Left lung (tissue), 10 donors: ENCODE data around the gene KRT77. TPM values are rescaled to one million over a fixed set of nuclear protein-coding genes. Genes with fewer than 3 reads are reported as not detected.

Source experiments
- ATAC-seq: fragments of 200-7000 bp; cut with Tn5 transposase; one replicate; pipeline ENCODE4 v1.9.1; 2020; ENCODE audit warnings: moderate library complexity
- DNase-seq, 4 donors: peaks; one replicate each; pipeline ENCODE4 v3.0.0-alpha.2; 2013 to 2020
- H3K27ac ChIP-seq, 2 donors: fragments of 200-600 bp; sonication (generic) in 1 of 2; one replicate each; pipeline versions ENCODE4 v1.5.0 to v1.8.0; 2020 to 2021
- H3K27me3 ChIP-seq, 2 donors: fragments of 200-600 bp; sonication (generic) in 1 of 2; one replicate each; pipeline versions ENCODE4 v1.5.0 to v1.8.0; 2020 to 2021
- H3K36me3 ChIP-seq, 2 donors: fragments of 200-600 bp; sonication (generic) in 1 of 2; one replicate each; pipeline versions ENCODE4 v1.5.0 to v1.8.0; 2020 to 2021
- H3K4me1 ChIP-seq, 2 donors: fragments of 200-600 bp; one replicate each; pipeline ENCODE4 v1.8.0; 2021
- H3K4me3 ChIP-seq, 2 donors: fragments of 200-600 bp; sonication (generic) in 1 of 2; one replicate each; pipeline versions ENCODE4 v1.5.0 to v1.8.0; 2020 to 2021; ENCODE audit warnings: mild to moderate bottlenecking in 1 of 2
- H3K9me3 ChIP-seq, 2 donors: fragments of 200-600 bp; sonication (generic) in 1 of 2; one replicate each; pipeline versions ENCODE4 v1.5.0 to v1.8.0; 2020 to 2021
- CTCF ChIP-seq, 2 donors: fragments of 200-600 bp; sonication (generic) in 1 of 2; IDR thresholded peaks; one replicate each; pipeline versions ENCODE4 v1.5.0 to v1.8.0; 2021; ENCODE audit warnings: antibody characterized with exemption in 2 of 2
- intact Hi-C, 2 donors: fragments of 100-400 bp; cut with DNase I; formaldehyde crosslinking; loops; one replicate each; pipeline versions ENCODE4 v1.11.2 to v1.14.2; 2022
- polyA plus RNA-seq, 6 donors: library from polyadenylated mRNA; unstranded; fragments of 120-200 nt; gene quantifications; one replicate each; pipeline ENCODE4 v1.2.1, GENCODE V29; 2013; ENCODE audit not compliant: insufficient read length in 6 of 6
- total RNA-seq, 2 donors: library from RNA; stranded (reverse); fragmentation: NEBNext Ultra II Directional; extraction: Animal tissue kit (Norgen Biotek cat#: 25700); gene quantifications; one replicate each; pipeline ENCODE4 v1.2.1, GENCODE V29; 2021
- donor health status: DM: no; HTN: yes; CAD: no.
- donor health status: DM: no; HTN: no; CAD: no.

KRT77 gene
- total and polyA plus RNA-seq, 8 donors = not detected

- DNase-seq (no peak), ATAC-seq (no peak)
- no peak overlapping the region for H3K27ac ChIP-seq
- peaks cover 0 to 61% of the 10 kb centered on the region in 2 donors for H3K27me3 ChIP-seq
- no peak for TF ChIP-seq CTCF (IDR thresholded peaks at IDR 0.05)
- no peaks in the 10 kb centered on the region for H3K9me3 ChIP-seq
- no peaks in the 10 kb centered on the region for H3K4me1 ChIP-seq
- intact Hi-C loops = no loop called here
- H3K36me3 ChIP-seq = no peaks in the 10 kb centered on the region
- H3K4me3 ChIP-seq = no peak overlapping the region
These were observed 18.9 kb downstream of the KRT77 start for GRCh38 chr12:52684431-52684830.

- H3K9me3 ChIP-seq = no peaks in the 10 kb centered on the region
- TF ChIP-seq CTCF (IDR thresholded peaks at IDR 0.05) = no peak
- DNase-seq (no peak), ATAC-seq (no peak)
- intact Hi-C loops = no loop called here
- peaks cover 0 to 57% of the 10 kb centered on the region in 2 donors for H3K27me3 ChIP-seq
- no peak overlapping the region for H3K27ac ChIP-seq
- H3K4me1 ChIP-seq = no peaks in the 10 kb centered on the region
- no peak overlapping the region for H3K4me3 ChIP-seq
- H3K36me3 ChIP-seq = no peaks in the 10 kb centered on the region
These were observed 19.6 kb downstream of the KRT77 start for GRCh38 chr12:52683575-52684300.

GRCh38 chr12:52682938-52683574, 20.3 kb downstream of the KRT77 start:
- no peak overlapping the region for H3K27ac ChIP-seq
- DNase-seq (no peak), ATAC-seq (no peak)
- H3K4me1 ChIP-seq = no peaks in the 10 kb centered on the region
- no peak for TF ChIP-seq CTCF (IDR thresholded peaks at IDR 0.05)
- H3K9me3 ChIP-seq = no peaks in the 10 kb centered on the region
- intact Hi-C loops = no loop called here
- H3K27me3 ChIP-seq = peaks cover 0 to 50% of the 10 kb centered on the region in 2 donors
- no peaks in the 10 kb centered on the region for H3K36me3 ChIP-seq
- no peak overlapping the region for H3K4me3 ChIP-seq

- no peak overlapping the region for H3K27ac ChIP-seq
- no peak overlapping the region for H3K4me3 ChIP-seq
- H3K9me3 ChIP-seq = no peaks in the 10 kb centered on the region
- ATAC-seq = no peak
- intact Hi-C loops = no loop called here
- TF ChIP-seq CTCF (IDR thresholded peaks at IDR 0.05) = no peak
- H3K4me1 ChIP-seq = no peaks in the 10 kb centered on the region
- H3K27me3 ChIP-seq = peaks cover 0 to 45% of the 10 kb centered on the region in 2 donors
- DNase-seq = no peak
- no peaks in the 10 kb centered on the region for H3K36me3 ChIP-seq
These were observed 21.0 kb downstream of the KRT77 start for GRCh38 chr12:52682381-52682660.

GRCh38 chr12:52681526-52682380, 21.6 kb downstream of the KRT77 start:
- H3K9me3 ChIP-seq = no peaks in the 10 kb centered on the region
- ATAC-seq = no peak
- TF ChIP-seq CTCF (IDR thresholded peaks at IDR 0.05) = no peak
- intact Hi-C loops = no loop called here
- no peak overlapping the region for H3K27ac ChIP-seq
- no peak overlapping the region for H3K4me3 ChIP-seq
- H3K27me3 ChIP-seq = peaks cover 0 to 42% of the 10 kb centered on the region in 2 donors
- no peaks in the 10 kb centered on the region for H3K4me1 ChIP-seq
- DNase-seq = no peak
- H3K36me3 ChIP-seq = no peaks in the 10 kb centered on the region
